Activated T-cell treated with anti-CD3 and anti-CD28 coated beads, Interleukin-2, amount 50 U/mL, for 48 hours (primary cell): ENCODE data around the gene PPM1A.
A peak's percentile ranks its signal among the peaks of the same experiment; 100 is the strongest.

Source experiments
- DNase-seq, 2 experiments: peaks; one replicate each; pipeline ENCODE4 v3.0.0-alpha.2; 2020

PPM1A gene

GRCh38 chr14:60326274-60326673, 77.3 kb downstream of the PPM1A start:
- no peak for DNase-seq

GRCh38 chr14:60327447-60328331, 78.7 kb downstream of the PPM1A start:
- DNase-seq, result peak; percentile 65 to 67

GRCh38 chr14:60328583-60328982, 79.6 kb downstream of the PPM1A start:
- no peak for DNase-seq

- no peak for DNase-seq
Observed at GRCh38 chr14:60329274-60329673, 80.3 kb downstream of the PPM1A start.

GRCh38 chr14:60331201-60332045, 82.4 kb downstream of the PPM1A start:
- peak; percentile 85 for DNase-seq

GRCh38 chr14:60332046-60332399, 83.0 kb downstream of the PPM1A start:
- DNase-seq, result no peak

- DNase-seq, result no peak
Observed at GRCh38 chr14:60332869-60333268, 83.8 kb downstream of the PPM1A start.

GRCh38 chr14:60339571-60339970, 90.5 kb downstream of the PPM1A start:
- DNase-seq, result no peak

- no peak for DNase-seq
Observed at GRCh38 chr14:60343571-60344071, 94.6 kb downstream of the PPM1A start.

- no peak for DNase-seq
Observed at GRCh38 chr14:60344751-60345150, 95.7 kb downstream of the PPM1A start.

- no peak for DNase-seq
Observed at GRCh38 chr14:60346706-60347105, 97.7 kb downstream of the PPM1A start.

- no peak for DNase-seq
Observed at GRCh38 chr14:60348211-60348610, 99.2 kb downstream of the PPM1A start.
